Right atrium auricular region (tissue), 2 donors: ENCODE data around the gene SLC48A1. TPM values are rescaled to one million over a fixed set of nuclear protein-coding genes. Genes with fewer than 3 reads are reported as not detected.

Source experiments
- DNase-seq: peaks from one replicate; pipeline ENCODE4 v3.0.0-alpha.2; 2019; ENCODE audit warnings: low spot score
- H3K27ac ChIP-seq, 2 donors: fragments of 200-600 bp; sonication (generic); 1 replicate in 1 of 2; 2 replicates in 1 of 2; pipeline ENCODE4 v1.5.1; 2016 to 2019
- H3K27me3 ChIP-seq, 2 donors: fragments of 200-600 bp; sonication (generic); one replicate each; pipeline versions ENCODE4 v1.5.1 to v1.6.0; 2017 to 2019
- H3K36me3 ChIP-seq: fragments of 200-600 bp; sonication (generic); one replicate; pipeline ENCODE4 v1.5.1; 2016
- H3K4me1 ChIP-seq, 2 donors: fragments of 200-600 bp; sonication (generic); one replicate each; pipeline versions ENCODE4 v1.5.1 to v1.6.0; 2017 to 2019
- H3K4me3 ChIP-seq, 2 donors: fragments of 200-600 bp; sonication (generic); 1 replicate in 1 of 2; 2 replicates in 1 of 2; pipeline ENCODE4 v1.5.1; 2017 to 2019; ENCODE audit warnings: mild to moderate bottlenecking in 1 of 2, moderate library complexity in 1 of 2
- H3K9me3 ChIP-seq, 2 donors: fragments of 200-600 bp; sonication (generic); one replicate each; pipeline ENCODE4 v1.5.1; 2019
- CTCF ChIP-seq, 2 donors: fragments of 200-600 bp; sonication (generic); IDR thresholded peaks; one replicate each; pipeline ENCODE4 v1.5.1; 2019; ENCODE audit warnings: antibody characterized with exemption in 2 of 2
- total RNA-seq, 2 donors: library from RNA; depleted of rRNA; stranded (reverse); fragments of >200 nt; gene quantifications; one replicate each; pipeline ENCODE4 v1.1.0, GENCODE V29; 2016

Gene SLC48A1
- total RNA-seq, 2 donors from 2014 or later, result 48.9 to 52.0 TPM

GRCh38 chr12:47772738-47773061 lies 338 bp upstream of the SLC48A1 start:
- Histone ChIP-seq H3K27ac (peak overlapping the region; percentile 83 to 91), H3K4me1 (peaks cover 0 to 68% of the 10 kb centered on the region in 2 donors), H3K27me3 (no peaks in the 10 kb centered on the region), H3K36me3 (no peaks in the 10 kb centered on the region), H3K9me3 (no peaks in the 10 kb centered on the region), H3K4me3 (peak overlapping the region; percentile 91 to 97)
- no peak for TF ChIP-seq CTCF (IDR thresholded peaks at IDR 0.05)
- DNase-seq, result no peak

GRCh38 chr12:47773858-47774580 lies 981 bp downstream of the SLC48A1 start:
- peak overlapping the region; percentile 91 to 97 for H3K4me3 ChIP-seq
- no peak for TF ChIP-seq CTCF (IDR thresholded peaks at IDR 0.05)
- H3K36me3 ChIP-seq, result no peaks in the 10 kb centered on the region
- peak overlapping the region; percentile 83 to 91 for H3K27ac ChIP-seq
- peaks cover 0 to 71% of the 10 kb centered on the region in 2 donors for H3K4me1 ChIP-seq
- no peaks in the 10 kb centered on the region for H3K27me3 ChIP-seq
- H3K9me3 ChIP-seq, result no peaks in the 10 kb centered on the region
- no peak for DNase-seq

- no peaks in the 10 kb centered on the region for H3K9me3 ChIP-seq
- TF ChIP-seq CTCF (IDR thresholded peaks at IDR 0.05), result no peak
- H3K36me3 ChIP-seq, result no peaks in the 10 kb centered on the region
- no peak overlapping the region for H3K4me3 ChIP-seq
- H3K27me3 ChIP-seq, result no peaks in the 10 kb centered on the region
- no peak for DNase-seq
- H3K27ac ChIP-seq, result peak overlapping the region; percentile 76 to 78
- H3K4me1 ChIP-seq, result peaks cover 0 to 75% of the 10 kb centered on the region in 2 donors
Measured at GRCh38 chr12:47774663-47775062, 1.6 kb downstream of the SLC48A1 start.

GRCh38 chr12:47775100-47775911 lies 2.3 kb downstream of the SLC48A1 start:
- DNase-seq, result no peak
- Histone ChIP-seq H3K4me1 (peaks cover 0 to 77% of the 10 kb centered on the region in 2 donors), H3K36me3 (no peaks in the 10 kb centered on the region), H3K27ac (peak overlapping the region; percentile 76 to 78), H3K27me3 (no peaks in the 10 kb centered on the region), H3K9me3 (no peaks in the 10 kb centered on the region), H3K4me3 (no peak overlapping the region)
- TF ChIP-seq CTCF (IDR thresholded peaks at IDR 0.05), result no peak

- no peaks in the 10 kb centered on the region for H3K9me3 ChIP-seq
- peak overlapping the region; percentile 76 to 78 for H3K27ac ChIP-seq
- no peak for DNase-seq
- peaks cover 0 to 71% of the 10 kb centered on the region in 2 donors for H3K4me1 ChIP-seq
- no peaks in the 10 kb centered on the region for H3K36me3 ChIP-seq
- H3K4me3 ChIP-seq, result no peak overlapping the region
- TF ChIP-seq CTCF (IDR thresholded peaks at IDR 0.05), result no peak
- H3K27me3 ChIP-seq, result no peaks in the 10 kb centered on the region
Measured at GRCh38 chr12:47776471-47777143, 3.6 kb downstream of the SLC48A1 start.
